Measurements from ENCODE around the gene TEAD4.

The TEAD4 gene

DNA sequence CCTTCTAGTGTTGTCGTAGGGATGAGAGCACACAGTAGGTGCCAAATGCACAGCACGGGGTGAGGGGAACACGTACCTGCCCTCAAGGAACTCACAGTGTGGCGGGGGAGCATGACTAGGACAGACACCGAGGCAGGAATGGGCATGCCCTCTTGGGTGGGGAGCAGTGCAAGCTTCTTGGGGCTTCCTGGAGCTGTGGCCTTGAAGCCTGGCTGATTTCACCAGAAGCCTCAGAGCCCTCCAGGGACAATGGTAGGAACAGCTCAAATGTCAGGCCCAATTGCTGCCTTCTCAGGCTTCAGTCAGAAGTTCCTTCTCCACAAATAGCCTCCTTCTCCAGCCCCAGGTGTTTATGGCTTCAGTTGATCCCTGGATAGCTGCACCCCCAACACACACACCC lies 43.4 kb downstream of the TEAD4 start:
- no peak for DNase-seq (ENCODE audit: low read depth)

DNA sequence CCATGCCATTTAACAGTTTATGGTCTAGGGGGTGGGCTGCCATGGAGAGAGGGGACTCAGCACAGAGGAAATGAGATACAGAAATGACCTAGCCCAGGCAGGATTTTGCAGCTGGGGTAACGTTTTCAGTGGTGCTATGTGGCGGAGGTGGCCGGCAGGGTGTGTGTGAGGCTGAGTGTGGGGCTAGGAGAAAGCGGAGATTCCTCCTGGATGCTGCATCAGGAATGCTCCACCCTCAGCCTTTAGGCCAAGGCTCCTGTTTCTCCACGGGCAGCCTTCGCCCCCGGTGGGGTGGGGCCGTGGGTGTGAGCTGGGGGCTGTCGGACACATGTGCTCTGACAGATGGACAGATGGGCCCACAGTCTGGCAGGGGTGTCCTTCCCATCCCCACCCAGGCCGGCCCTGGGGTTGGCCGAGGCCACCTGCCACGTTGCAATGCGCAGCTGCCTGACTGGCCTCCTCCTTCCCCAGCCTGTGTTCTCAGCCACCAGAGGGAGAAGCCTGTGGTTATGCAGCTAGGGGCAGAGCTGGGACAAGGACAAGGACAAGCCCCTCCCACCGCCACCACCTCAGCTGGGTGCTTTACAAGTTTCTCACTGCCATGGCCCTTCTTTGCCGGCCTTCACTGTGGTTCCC lies 44.3 kb downstream of the TEAD4 start:
- DNase-seq (ENCODE audit: low read depth) = no peak

DNA sequence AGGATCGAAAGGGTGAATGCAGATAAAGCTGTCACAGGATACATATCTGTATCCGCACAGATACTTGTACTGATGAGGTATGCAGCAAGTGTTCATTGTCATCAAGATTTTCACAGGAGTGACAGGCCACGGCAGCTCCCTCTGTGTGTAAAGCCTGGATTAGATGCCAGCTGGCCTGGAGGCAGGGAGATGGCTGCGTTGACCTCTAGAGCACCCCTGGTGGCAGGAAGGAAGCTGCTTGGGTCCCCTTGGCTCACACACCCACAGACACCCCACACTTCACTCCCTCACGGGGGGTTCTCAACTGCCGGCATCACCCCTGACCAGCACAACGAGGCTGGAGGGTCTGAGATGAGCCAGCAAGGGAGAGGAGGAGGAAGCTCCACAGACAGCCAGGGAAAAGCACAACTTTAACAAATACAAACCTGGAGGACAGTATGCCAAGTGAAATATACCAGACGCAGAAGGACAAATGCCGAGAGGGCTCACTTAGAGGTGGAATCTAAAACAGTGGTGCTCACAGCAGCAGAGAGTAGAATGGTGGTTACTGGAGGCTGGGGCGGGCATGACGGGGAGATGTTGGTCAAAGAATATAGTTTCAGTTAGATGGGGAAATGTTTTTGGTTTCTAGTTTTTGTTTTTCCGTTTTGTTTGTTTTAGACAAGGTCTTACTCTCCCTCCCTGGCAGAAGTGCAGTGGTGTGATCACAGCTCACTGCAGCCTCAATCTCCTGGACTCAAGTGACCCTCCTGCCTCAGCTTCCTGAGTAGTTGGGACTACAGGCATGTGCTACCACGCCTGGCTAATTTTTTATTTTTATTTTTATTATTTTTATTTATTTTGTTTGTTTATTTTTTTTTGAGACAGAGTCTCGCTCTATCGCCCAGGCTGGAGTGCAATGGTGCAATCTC lies 45.7 kb downstream of the TEAD4 start:
- DNase-seq (ENCODE audit: low read depth) = no peak

DNA sequence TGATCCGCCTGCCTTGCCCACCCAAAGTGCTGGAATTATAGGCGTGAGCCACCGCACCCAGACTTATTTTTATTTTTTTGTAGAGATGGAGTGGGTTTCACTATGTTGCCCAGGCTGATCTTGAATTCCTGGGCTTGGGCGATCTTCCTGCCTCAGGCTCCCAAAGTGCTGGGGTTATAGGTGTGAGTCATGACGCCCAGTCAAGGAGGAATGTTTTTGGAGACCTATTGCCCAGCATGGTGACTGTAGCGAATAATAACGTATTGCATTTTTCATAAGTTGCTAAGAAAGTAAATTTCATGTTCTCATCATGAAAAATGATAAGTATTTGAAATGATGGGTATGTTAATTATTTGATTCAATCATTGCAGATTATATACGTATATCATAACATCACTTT lies 46.5 kb downstream of the TEAD4 start:
- DNase-seq (ENCODE audit: low read depth) = no peak

DNA sequence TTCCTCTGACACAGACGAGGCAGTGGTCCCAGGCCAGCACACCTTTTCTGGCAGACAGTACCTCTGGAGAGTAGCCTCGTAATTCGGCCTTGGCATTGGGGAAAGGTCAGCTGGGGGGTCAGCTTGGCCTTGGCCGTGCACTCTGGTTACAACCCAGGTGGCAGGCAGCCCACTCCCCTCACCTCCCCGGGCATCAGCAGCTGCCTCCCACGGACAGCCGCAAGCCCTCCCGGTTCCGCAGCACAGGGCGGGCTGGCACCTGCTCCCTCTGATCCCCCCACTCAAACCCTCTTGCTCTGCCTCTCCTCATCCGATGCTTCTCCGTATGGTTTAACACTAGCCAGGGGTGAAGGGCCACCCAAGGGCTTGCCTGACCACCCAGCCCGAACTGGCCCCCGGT lies 50.6 kb downstream of the TEAD4 start:
- no peak for DNase-seq (ENCODE audit: low read depth)

DNA sequence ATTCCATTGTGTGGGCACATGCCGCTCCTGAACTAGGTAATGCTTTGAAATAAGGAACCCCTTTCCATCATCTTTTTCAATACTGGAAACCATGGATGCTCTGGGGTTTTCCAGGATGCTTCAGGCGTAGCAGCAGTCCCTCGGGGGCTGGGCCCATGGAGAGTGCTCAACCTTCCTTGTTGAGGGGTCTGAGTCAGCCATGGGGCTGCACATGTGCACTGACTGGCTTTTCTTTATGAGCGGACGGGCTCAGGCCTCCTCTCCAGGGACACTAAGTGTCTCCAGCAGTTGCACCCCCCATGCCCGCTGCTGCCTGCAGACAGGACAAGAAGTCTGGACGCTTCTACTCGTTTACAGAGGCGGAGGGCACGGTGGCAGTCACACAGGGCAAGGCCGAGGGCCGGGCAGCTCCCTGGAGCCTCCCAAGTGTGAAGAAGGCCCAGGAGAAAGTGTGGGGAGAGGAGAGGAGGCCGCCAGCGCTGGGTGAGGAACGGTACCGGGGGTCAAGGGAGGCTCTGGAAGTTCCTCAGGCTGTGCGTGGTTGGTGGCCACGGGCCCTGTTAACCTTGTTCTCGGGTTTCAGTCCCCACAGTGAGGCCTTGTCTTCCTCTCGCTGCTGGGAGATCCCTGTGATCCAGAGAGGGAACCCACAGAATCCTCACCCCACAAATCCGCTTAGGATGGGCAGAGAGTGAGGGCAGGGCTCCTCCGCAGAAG lies 51.2 kb downstream of the TEAD4 start:
- DNase-seq (ENCODE audit: low read depth) = no peak

DNA sequence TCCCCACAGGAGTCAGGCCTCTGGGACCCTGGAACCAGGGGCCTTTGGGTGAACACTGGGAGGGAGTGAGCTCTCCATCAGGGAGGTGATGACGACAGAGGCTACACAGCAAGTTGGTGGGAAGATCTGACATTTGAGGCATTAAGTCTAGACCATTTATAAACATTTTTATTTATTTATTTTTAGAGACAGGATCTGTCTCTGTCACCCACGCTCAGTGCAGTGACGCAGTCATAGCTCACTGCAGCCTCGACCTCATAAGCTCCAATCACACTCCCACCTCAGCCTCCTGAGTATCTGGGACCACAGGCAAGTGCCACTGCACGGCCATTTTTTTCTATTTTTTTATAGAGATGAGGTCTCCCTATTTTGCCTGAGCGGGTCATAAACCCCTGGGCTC lies 53.6 kb downstream of the TEAD4 start:
- DNase-seq (ENCODE audit: low read depth) = no peak

DNA sequence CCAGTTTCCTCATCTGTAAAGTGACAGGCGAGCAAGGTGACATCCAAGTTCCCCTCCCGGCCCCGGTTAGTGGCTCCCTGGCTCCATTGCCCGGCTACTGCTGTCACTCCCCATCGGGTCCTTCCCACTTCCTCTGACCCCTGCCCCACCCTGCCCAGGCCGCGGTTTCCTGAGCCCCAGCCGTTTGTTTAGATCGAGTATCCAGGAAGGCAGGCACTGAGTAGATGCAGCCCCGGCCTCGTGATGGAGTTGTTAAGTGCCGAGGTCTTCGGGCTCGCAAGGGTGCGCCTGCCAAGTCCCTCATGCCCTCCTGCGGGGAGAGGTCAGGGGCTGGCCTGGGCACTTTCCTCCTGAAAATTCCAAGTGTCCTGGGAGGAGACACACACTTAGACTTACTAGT lies 55.4 kb downstream of the TEAD4 start:
- no peak for DNase-seq (ENCODE audit: low read depth)

DNA sequence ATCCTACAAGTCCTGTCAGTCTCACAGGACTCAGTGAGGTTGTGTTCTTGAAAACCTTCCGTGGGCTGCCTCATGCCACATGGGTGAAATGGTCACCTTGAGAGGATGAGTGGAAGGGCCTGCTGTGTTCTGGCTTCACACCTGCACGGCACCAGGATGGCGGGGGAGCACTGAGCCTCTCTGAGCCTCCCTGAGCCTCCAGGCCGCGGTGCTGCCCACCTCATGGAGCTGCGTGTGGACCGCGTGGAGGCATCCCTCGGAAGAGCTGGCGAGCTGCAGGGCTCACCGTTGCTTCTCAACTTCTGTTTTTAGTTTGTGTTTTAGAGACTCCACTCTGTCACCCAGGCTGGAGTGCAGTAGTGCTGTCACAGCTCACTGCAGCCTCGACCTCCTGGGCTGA lies 56.2 kb downstream of the TEAD4 start:
- no peak for DNase-seq (ENCODE audit: low read depth)

DNA sequence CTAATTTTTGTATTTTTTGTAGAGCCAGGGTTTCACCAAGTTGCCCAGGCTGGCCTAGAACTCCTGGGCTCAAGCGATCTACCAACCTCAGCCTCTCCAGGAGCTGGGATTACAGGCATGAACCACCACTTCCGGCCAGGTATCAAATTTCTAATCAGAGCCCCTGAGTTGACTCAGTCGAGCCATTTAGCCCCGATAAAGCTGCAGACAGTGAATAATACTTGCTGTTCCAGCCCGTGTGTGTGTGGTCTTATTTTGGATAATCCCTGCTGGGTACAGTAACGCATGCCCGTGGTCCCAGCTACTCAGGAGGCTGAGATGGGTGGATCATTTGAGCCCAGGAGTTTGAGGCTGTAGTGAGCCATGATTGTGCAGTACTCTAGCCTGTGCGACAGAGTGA lies 57.0 kb downstream of the TEAD4 start:
- DNase-seq (ENCODE audit: low read depth) = no peak

DNA sequence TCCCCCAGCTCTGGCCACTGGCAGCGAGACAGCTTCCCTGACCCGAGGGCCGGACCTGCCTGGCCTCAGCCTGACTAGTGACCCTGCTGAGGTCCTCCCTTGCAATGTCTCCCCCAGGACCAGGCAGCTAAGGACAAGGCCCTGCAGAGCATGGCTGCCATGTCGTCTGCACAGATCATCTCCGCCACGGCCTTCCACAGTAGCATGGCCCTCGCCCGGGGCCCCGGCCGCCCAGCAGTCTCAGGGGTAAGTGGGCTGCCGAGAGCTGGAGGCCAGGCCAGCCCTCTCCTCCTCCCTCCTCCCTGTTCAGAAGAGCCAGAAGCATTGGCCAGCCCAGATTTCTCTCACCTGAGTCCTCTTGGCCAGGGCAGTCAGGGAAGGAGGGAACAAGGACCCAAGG lies 58.1 kb downstream of the TEAD4 start:
- no peak for DNase-seq (ENCODE audit: low read depth)

DNA sequence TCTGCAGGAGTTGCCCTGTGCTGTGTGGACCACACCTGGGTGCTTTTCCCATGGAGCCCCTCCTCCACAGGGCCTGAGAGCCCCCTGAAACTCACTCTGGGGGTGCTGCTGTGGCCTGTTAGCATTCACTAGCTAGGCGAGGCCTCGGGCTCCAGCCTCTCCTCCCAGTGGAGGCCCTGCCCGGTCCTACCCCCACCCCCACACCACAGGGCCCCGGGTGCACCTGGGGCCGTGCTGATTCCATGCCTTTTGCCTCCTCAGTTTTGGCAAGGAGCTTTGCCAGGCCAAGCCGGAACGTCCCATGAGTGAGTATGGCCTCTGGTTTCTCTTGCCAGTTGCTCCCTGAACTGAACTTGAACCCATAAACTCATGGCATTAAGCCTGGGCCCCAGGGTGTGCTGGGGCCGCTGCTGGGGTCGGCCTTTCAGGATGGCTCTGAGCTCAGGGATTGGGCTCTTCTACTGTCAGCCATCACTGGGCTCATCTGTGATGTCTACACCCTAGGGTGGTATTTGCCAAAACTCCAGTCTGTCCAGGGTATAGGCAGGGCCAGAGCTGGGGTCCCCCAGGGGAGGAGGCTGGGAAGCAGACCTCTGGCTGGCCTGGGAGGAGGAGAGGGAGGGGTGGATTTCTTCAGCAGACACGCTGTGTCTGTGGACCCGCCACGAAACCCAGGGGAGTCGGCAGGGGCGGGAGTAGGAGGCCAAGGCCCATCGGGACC lies 59.2 kb downstream of the TEAD4 start:
- no peak for DNase-seq (ENCODE audit: low read depth)

DNA sequence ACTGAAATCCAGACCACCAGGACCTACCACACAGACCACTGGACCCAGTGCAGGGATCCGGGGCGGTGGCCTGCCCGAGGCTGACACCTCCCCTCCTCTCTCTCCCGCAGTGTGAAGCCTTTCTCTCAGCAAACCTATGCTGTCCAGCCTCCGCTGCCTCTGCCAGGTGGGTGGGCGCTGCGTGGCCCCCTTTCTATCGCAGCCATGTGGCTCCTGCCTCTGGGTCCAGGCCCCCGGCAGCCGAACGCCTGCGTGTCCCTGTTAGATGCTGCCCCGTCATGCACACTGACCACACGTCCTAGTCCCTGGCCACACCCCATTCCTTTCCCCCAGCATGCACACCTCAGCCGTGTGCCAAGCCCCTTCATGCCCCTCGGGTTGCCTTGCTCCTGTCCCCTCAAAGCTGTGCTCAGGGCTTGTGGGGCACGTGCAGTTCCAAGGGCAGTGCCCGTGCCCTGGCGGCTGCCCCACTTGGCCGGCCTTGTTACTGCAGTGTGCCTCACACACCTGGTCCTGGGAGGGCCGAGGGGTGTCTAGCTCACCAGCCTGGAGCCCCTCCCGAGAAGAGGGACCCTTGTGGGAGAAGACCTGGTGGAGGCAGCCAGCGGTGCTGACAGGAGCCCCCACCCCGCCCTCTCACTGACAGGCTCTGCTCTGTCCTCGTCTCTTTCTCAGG lies 59.9 kb downstream of the TEAD4 start:
- DNase-seq (ENCODE audit: low read depth) = no peak

DNA sequence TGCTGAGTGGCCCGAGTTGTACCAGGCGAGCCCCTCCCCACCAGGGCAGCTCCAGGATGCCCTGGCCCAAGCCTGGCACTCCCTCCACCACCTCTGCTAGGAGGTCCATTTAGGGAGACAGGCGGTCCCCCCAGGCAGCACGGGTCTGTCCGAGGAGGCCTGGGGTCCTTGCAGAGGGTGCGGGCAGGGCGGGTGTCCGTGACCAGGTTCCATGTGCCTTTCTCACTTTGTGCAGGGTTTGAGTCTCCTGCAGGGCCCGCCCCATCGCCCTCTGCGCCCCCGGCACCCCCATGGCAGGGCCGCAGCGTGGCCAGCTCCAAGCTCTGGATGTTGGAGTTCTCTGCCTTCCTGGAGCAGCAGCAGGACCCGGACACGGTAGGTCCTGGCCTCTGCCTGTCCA lies 61.2 kb downstream of the TEAD4 start:
- DNase-seq (ENCODE audit: low read depth) = no peak

DNA sequence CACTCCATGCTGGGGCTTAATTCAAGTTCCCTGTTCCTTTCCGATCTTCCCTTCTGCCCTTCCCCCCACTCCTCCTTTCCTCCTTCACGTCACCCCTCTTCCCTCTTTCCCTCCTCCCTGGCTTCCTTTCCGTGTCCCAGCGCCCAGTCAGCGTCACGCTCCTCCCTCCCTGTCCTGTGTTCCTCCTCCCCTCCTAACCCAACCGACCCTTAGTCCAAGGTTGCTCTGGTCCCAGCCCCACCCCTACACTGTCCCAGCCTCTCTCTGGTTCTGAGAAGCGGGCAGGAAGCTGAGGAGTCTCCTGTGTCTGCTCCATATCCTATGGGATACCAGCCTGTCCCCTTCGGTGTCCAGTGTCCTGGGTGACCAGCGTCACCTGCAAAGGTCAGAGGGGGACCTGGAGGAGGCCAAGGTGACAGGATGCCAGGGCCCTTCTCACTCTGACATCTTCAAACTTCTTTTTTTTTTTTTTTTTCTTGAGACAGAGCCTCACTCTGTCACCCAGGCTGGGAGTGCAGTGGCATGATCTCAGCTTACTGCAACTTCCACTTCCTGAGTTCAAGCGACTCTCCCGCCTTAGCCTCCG lies 61.7 kb downstream of the TEAD4 start:
- DNase-seq (ENCODE audit: low read depth) = no peak

DNA sequence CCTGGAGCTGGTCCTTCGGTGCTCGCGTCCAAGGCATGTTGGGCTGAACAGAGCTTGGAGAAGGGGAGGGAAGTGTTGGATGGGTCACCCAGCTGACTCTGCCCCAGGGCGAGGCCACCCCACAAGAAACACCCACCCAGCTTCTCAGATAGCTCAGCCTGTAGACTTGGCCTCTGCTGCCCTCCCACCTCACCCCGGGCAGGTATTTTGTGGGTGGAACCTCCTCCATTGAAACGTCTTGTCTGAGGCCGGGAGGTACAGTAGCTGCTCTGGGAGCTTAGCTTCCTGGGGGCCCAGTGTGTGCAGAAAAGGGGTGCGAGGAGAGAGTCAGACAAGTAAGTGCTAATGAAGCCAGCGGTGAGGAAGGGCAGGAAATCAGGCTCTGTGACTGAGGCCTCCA lies 63.2 kb downstream of the TEAD4 start:
- no peak for DNase-seq (ENCODE audit: low read depth)

DNA sequence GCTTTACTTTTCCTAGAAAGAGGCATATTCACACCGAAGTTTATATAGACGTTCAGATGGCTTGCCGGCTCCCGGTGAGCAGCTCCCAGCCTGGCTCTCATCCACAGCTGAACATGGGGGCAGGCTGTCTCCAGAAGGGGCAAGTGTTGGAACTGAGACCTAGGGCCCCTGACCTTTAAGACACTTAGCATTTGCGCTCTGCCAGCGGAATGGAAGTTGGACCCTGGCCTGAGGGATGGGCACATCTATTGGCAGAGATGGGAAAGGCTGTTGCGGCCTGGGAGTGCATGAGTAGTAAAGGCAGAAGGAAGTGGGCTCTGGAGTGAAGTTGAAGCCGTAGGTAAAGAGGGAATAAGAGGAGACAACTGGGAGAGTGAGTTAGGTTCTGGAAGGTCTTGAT lies 63.8 kb downstream of the TEAD4 start:
- no peak for DNase-seq (ENCODE audit: low read depth)

DNA sequence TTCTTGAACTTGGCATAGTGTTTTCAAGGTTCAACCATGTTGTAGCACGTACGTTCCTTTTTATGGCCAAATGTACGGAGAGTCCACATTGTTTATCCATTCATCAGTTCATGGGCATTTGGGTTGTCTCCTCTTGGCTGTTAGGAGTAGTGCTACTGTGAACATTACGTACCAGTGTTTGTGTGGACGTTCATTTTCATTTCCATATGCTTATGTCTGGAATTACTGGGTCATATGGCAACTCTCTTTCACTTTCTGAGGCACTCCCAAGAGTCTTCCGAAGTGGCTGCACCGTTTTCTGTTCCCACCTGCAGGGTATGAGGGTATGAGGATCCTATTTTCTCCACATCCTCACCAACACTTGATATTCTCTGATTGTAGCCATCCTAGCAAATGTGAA lies 68.9 kb downstream of the TEAD4 start:
- DNase-seq (ENCODE audit: low read depth) = no peak

DNA sequence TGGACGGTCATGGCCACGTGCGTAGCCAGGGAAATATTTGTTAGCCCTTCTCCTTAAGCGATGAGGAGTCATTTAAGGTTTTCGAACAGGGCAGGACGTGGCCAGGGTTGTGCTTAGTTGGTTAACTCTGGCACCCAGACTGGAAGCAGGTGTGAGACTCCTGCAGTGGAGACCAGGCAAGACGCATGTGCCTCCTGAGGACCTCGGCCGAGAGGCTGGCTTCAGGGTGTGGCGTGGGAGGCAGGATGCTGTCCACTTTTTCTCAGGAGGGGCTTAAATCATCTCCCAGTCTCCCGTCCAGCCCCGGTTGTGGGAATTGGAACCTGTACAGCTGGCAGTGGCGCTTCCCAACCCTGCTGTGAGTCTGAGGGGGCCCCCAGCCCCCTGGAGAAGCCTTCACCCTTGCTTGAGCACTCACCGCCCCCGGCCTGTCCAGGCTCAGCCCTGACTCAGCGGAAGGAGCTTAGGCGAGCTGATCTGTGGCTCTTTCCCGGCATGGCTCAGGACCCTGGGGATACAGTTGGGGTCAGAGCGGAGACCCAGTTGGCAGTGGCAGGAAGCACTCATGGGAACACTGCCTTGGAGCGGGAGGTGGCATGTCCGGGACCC lies 71.7 kb downstream of the TEAD4 start:
- no peak for DNase-seq (ENCODE audit: low read depth)

DNA sequence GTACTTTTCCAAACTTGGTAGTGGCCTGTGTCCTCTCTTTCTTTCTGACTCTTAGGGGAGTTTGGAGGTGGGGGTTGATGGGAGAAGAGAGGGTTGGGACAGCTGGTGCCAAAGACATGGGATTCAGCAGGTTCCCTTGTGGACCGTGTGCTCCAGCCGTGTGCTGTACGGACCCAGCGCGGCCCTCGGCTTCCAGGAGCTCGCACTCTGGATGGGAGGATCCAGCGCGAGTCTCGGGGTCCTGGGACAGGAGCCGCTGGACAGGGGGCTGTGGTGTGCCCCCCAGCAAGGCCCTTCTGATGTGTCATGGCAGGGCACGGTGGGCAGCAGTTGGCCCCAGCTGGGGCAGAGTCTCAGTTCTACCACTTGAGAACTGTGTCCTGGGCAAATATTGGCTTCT lies 73.0 kb downstream of the TEAD4 start:
- DNase-seq (ENCODE audit: low read depth) = no peak

Data from activated gamma-delta T cell treated with anti-CD3 and anti-CD28 coated beads, Interleukin-2, amount 50 U/mL, for 16 hours (primary cell).